Measurements from ENCODE around the gene TRIP10. TPM values are rescaled to one million over a fixed set of nuclear protein-coding genes. Genes with fewer than 3 reads are reported as not detected.

Gene TRIP10
- 35.0 and 37.1 TPM in 2 replicates for total RNA-seq (2013; cell fraction: nucleolus; rRNA removed)
- total RNA-seq (2014; rRNA removed) (34.6 and 39.5 TPM in 2 replicates), total RNA-seq (2014; rRNA removed; fragmentation: Illumina TruSeq; extraction: Trizol) (28.1 and 28.5 TPM in 2 replicates), total RNA-seq (2021) (48.6 and 52.7 TPM in 2 replicates), polyA plus RNA-seq (2011; rRNA removed) (30.1 and 44.0 TPM in 2 replicates), polyA plus RNA-seq (2014; fragmentation: Illumina TruSeq; extraction: Trizol) (34.7 and 38.5 TPM in 2 replicates), polyA plus RNA-seq (2014; fragmentation: Nextera tagmentation; extraction: Ambion mirVana) (1 to 10 TPM in 1 of 2 experiments, under 1 TPM in 1; 0.79 to 2.2 TPM), polyA plus RNA-seq (2014; rRNA removed) (54.5 and 56.3 TPM in 2 replicates), polyA plus RNA-seq (2016; fragmentation: Nextera tagmentation; extraction: Ambion mirVana) (10 to 100 TPM; 26.6 to 30.4 TPM), polyA minus RNA-seq (2011; rRNA and poly(A)+ RNA removed) (18.0 and 29.1 TPM in 2 replicates), Bru-seq, nascent RNA (percentile 82 among the genes with signal in this experiment), BruChase-seq, experiment 1, labeled RNA remaining after a 6-hour chase (percentile 93 among the genes with signal in this experiment), BruChase-seq, experiment 2, labeled RNA remaining after a 2-hour chase (percentile 88 among the genes with signal in this experiment)
- polyA plus RNA-seq (2011; ENCODE audit: low read depth) = 18.9 TPM
- polyA plus RNA-seq (2011; cell fraction: cytosol; rRNA removed) = 35.9 and 44.6 TPM in 2 replicates
- 86.8 and 103 TPM in 2 replicates for polyA plus RNA-seq (2011; cell fraction: nucleus; rRNA removed)
- 42.0 and 53.2 TPM in 2 replicates for polyA plus RNA-seq (2012)
- polyA minus RNA-seq (2011; cell fraction: cytosol; rRNA and poly(A)+ RNA removed) = 17.6 and 19.0 TPM in 2 replicates
- polyA minus RNA-seq (2011; cell fraction: nucleus; rRNA and poly(A)+ RNA removed) = 16.3 and 21.9 TPM in 2 replicates
- long read RNA-seq, experiment 1, transcript TRIP10-202 (14 exons, 2,035 nt) = major isoform, 18 of 24 reads
- long read RNA-seq, experiment 1, partial matches to known transcripts = 2 of 24 reads
- long read RNA-seq, experiment 1, other reads (novel, unspliced or antisense) = 3 of 24 reads
- long read RNA-seq, experiment 2, partial matches to known transcripts = 1 of 11 reads
- long read RNA-seq, experiment 2, other reads (novel, unspliced or antisense) = 7 of 11 reads

GRCh38 chr19:6739390-6739882 is at the start of gene TRIP10:
TSS of gene TRIP10 (plus strand) at chr19:6739680. CDS start at chr19:6739762, 82 bp downstream.
- SMC1A ChIA-PET (ENCODE audit: uncharacterized antibody, unreplicated experiment) = interaction anchor here (1.1 to 4.0 kb wide), 7 partner anchors 17 to 221 kb away, joined by 4 to 55 read pairs (median 14); partner anchors contain the start of gene VAV1
- Histone ChIP-seq H3K4me1 (ENCODE audit: control insufficient read depth, insufficient read depth, low read length) (peaks cover 30% of the 10 kb centered on the region), H3K4me2 (ENCODE audit: control insufficient read depth, insufficient read depth) (peak within 1 kb of the TSS; percentile 100), H3K27ac (ENCODE audit: control insufficient read depth, insufficient read depth) (peak within 1 kb of the TSS; percentile 92), H2AFZ (ENCODE audit: control insufficient read depth, low read depth, low read length) (peak within 1 kb of the TSS; percentile 90), H3K27me3 (replicated peaks in 1 of 2; ENCODE audit: control insufficient read depth in 2 of 2, insufficient read depth in 2 of 2, low read length in 1 of 2) (no peaks in the 10 kb centered on the region), H3K79me2 (ENCODE audit: control insufficient read depth, insufficient read depth, low read length) (peaks cover 44% of the 10 kb centered on the region), H3K9me3 (replicated peaks; ENCODE audit: control insufficient read depth, insufficient read depth, low read length) (no peaks in the 10 kb centered on the region), H3K9ac (ENCODE audit: control insufficient read depth, insufficient read depth, low read length) (peak within 1 kb of the TSS; percentile 90), H4K20me1 (ENCODE audit: control insufficient read depth, insufficient read depth) (no peaks in the 10 kb centered on the region), H3K4me3 (peak within 1 kb of the TSS; percentile 100), H3K36me3 (ENCODE audit: control insufficient read depth in 2 of 2, insufficient read depth in 2 of 2, low read length in 1 of 2) (peaks cover 6% of the 10 kb centered on the region in 2 experiments; a peak in 3 of 4 replicates)
- no TSS peak for BruUV-seq (replicated peaks)
- in situ Hi-C loops (cut with MboI) (loop anchor here (5.0 kb wide), 2 partner anchors 123 to 222 kb away; no protein-coding TSS in a partner anchor), intact Hi-C loops (cut with micrococcal nuclease; ENCODE audit: unreplicated experiment) (loop anchor here (2.0 kb wide), 1 partner anchor 27 kb away; the partner anchor contains the start of gene SH2D3A)
- POLR2A ChIA-PET = interaction anchor here (0.6 to 4.0 kb wide), 4 partner anchors 28 to 70 kb away, joined by 3 to 19 read pairs (median 10); partner anchors contain the start of genes SH2D3A and TNFSF14
- FAIRE-seq (peak; percentile 7), ATAC-seq (peak; percentile 3), DNase-seq (ENCODE audit: low read depth, low spot score) (no peak)
- RAD21 ChIA-PET (ENCODE audit: unreplicated experiment) = interaction anchor here (1.1 to 5.1 kb wide), 6 partner anchors 14 to 223 kb away, joined by 5 to 76 read pairs (median 25); no protein-coding TSS in a partner anchor
- CTCF ChIA-PET = interaction anchor here (1.4 to 5.5 kb wide), 9 partner anchors 14 to 221 kb away, joined by 3 to 104 read pairs (median 7); partner anchors contain the start of gene SH2D3A
- WGBS (ENCODE audit: insufficient coverage, insufficient replicate concordance, low lambda C conversion rate, missing lambda C conversion rate) = 1% methylated on average over 23 of the region's 47 CpGs
- TF ChIP-seq YY1 (IDR thresholded peaks at IDR 0.05; ENCODE audit: low read depth, low read length) (0 out of 2 replicates have a peak, but pooled peaks have one; percentile 9), IKZF2 (IDR thresholded peaks at IDR 0.05) (no peak), ESRRA (IDR thresholded peaks at IDR 0.05; ENCODE audit: low read length) (no peak), POLR2A (IDR thresholded peaks at IDR 0.05; ENCODE audit: low read depth, low read length) (peak; percentile 43; the same call in 1 of the 2 replicates), CREB1 (IDR thresholded peaks at IDR 0.05; ENCODE audit: low read depth) (0 out of 2 replicates have a peak, but pooled peaks have one; percentile 45), POLR2AphosphoS5 (IDR thresholded peaks at IDR 0.05; ENCODE audit: low read length) (no peak), SP1 (IDR thresholded peaks at IDR 0.05; ENCODE audit: low read depth, low read length) (peak; percentile 43), SUZ12 (IDR thresholded peaks at IDR 0.05; ENCODE audit: unreplicated experiment) (no peak), BHLHE40 (IDR thresholded peaks at IDR 0.05; ENCODE audit: borderline replicate concordance in 1 of 2, low read depth in 2 of 2, low read length in 1 of 2) (no peak), PKNOX1 (IDR thresholded peaks at IDR 0.05) (peak; percentile 18; the same call in 1 of the 2 replicates), EGR1 (IDR thresholded peaks at IDR 0.05; ENCODE audit: borderline replicate concordance in 1 of 2, low read depth in 2 of 2, low read length in 2 of 2) (peak in 1 of 2 experiments; percentile 43; a peak in 1 of 3 replicates), JUND (IDR thresholded peaks at IDR 0.05; ENCODE audit: low read depth, low read length) (0 out of 2 replicates have a peak, but pooled peaks have one; percentile 2)

All from GM12878 (cell line).